Ovary (tissue), 9 donors: Measurements from ENCODE around the gene CIITA. TPM values are rescaled to one million over a fixed set of nuclear protein-coding genes. Genes with fewer than 3 reads are reported as not detected.

Source experiments
- DNase-seq, 5 donors: peaks; one replicate each; pipeline ENCODE4 v3.0.0-alpha.2; 2019 to 2020
- H3K27ac ChIP-seq, 2 donors: fragments of 200-600 bp; one replicate each; pipeline versions ENCODE4 v1.5.1 to v1.8.0; 2019 to 2022
- H3K27me3 ChIP-seq: fragments of 200-600 bp; one replicate; pipeline ENCODE4 v1.8.0; 2022
- H3K36me3 ChIP-seq: fragments of 200-600 bp; sonication (generic); one replicate; pipeline ENCODE4 v1.5.1; 2019
- H3K4me1 ChIP-seq: one replicate; pipeline ENCODE4 v1.8.1; 2013; ENCODE audit warnings: mild to moderate bottlenecking, moderate library complexity; ENCODE audit not compliant: insufficient read depth
- H3K4me3 ChIP-seq: fragments of 200-600 bp; sonication (generic); one replicate; pipeline ENCODE4 v1.5.1; 2017
- H3K9me3 ChIP-seq, 2 donors: fragments of 200-600 bp in 1 of 2; sonication (generic) in 1 of 2; one replicate each; pipeline versions ENCODE4 v1.5.1 to v1.8.1; 2013 to 2019; ENCODE audit warnings: mild to moderate bottlenecking in 1 of 2, moderate library complexity in 1 of 2
- CTCF ChIP-seq, 3 donors: fragments of 450-650 bp in 2 of 3; fragments of 200-600 bp in 1 of 3; IDR thresholded peaks; one replicate each; pipeline versions ENCODE4 v1.5.1 to v1.8.0; 2016 to 2022; ENCODE audit warnings: antibody characterized with exemption in 3 of 3, mild to moderate bottlenecking in 1 of 3
- EP300 ChIP-seq: sonication (generic); formaldehyde crosslinking; IDR thresholded peaks from one replicate; pipeline ENCODE4 v1.6.1; 2017; ENCODE audit warnings: antibody characterized with exemption
- POLR2A ChIP-seq: fragments of 450-650 bp; IDR thresholded peaks from one replicate; pipeline ENCODE4 v1.6.1; 2017; ENCODE audit warnings: antibody characterized with exemption, mild to moderate bottlenecking, moderate library complexity
- WGBS, 3 donors: extraction: QIAGEN DNeasy Blood & Tissue Kit in 1 of 3; methylation state at CpG; one replicate each; pipeline versions ENCODE4 v1.1.5 to v1.1.7; 2013 to 2017; 5-methylcytosine and 5-hydroxymethylcytosine counted together
- intact Hi-C, 4 donors: fragments of 100-400 bp; cut with DNase I; formaldehyde crosslinking; loops; one replicate each; pipeline versions ENCODE4 v1.11.0 to v1.15.1; 2022 to 2023
- polyA plus RNA-seq, 2 donors: library from polyadenylated mRNA; stranded (reverse); fragments of 200-250 nt in 1 of 2; fragments of 350-450 nt in 1 of 2; fragmentation: Illumina TruSeq in 1 of 2; extraction: RNeasy Lipid Tissue Mini Kit (QIAGEN cat#74804) in 1 of 2; gene quantifications; one replicate each; pipeline ENCODE4 v1.2.3, GENCODE V29; 2013 to 2014
- total RNA-seq, 7 donors: library from RNA; depleted of rRNA in 2 of 7; stranded (reverse); fragments of >200 nt in 2 of 7; fragmentation: NEBNext Ultra II Directional in 3 of 7; extraction: Animal tissue kit (Norgen Biotek cat#: 25700) in 3 of 7; gene quantifications; one replicate each; pipeline versions ENCODE4 v1.1.0 to v1.2.4, GENCODE V29; 2016 to 2023
- donor health status: DM: no; HTN: no; CAD: no; lungs with moderate emphysema.
- donor health status: DM: no; HTN: no; CAD: no.
- donor health status: Bipolar disorder and iron deficiency.
- donor health status: DM: yes; HTN: yes; CAD: no.
- donor health status: DM: no; HTN: no; CAD: no.
- donor health status: DM: yes; HTN: yes; CAD: no.

The CIITA gene
- total and polyA plus RNA-seq, 9 donors: 2.9 to 19.9 (median 7.2) TPM

- Histone ChIP-seq H3K27ac (no peak overlapping the region), H3K4me3 (no peak overlapping the region), H3K4me1 (peaks cover 10% of the 10 kb centered on the region), H3K36me3 (no peaks in the 10 kb centered on the region), H3K9me3 (no peaks in the 10 kb centered on the region), H3K27me3 (no peaks in the 10 kb centered on the region)
- intact Hi-C loops: loop anchor here in 3 of 4 donors (10.0 kb wide), 2 partner anchors 156 to 406 kb away; no protein-coding TSS in a partner anchor
- TF ChIP-seq POLR2A (no peak), CTCF (IDR thresholded peaks at IDR 0.05) (no peak), EP300 (no peak)
- WGBS, 3 donors: 74 to 86% (median 82%) methylated on average over 15 of the region's 15 CpGs
- no peak for DNase-seq
Measured at GRCh38 chr16:10920726-10921427, 43.9 kb downstream of the CIITA start.

GRCh38 chr16:10921536-10922327 is 44.7 kb downstream of the CIITA start:
- no peak overlapping the region for H3K4me3 ChIP-seq
- 20 to 58% (median 56%) methylated on average over 10 of the region's 10 CpGs for WGBS, 3 donors
- H3K9me3 ChIP-seq: no peaks in the 10 kb centered on the region
- peaks cover 10% of the 10 kb centered on the region for H3K4me1 ChIP-seq
- H3K27me3 ChIP-seq: no peaks in the 10 kb centered on the region
- TF ChIP-seq EP300: no peak
- TF ChIP-seq CTCF (IDR thresholded peaks at IDR 0.05): no peak
- no peak for TF ChIP-seq POLR2A
- H3K27ac ChIP-seq: peak overlapping the region in 1 of 2 donors; percentile 6
- no peaks in the 10 kb centered on the region for H3K36me3 ChIP-seq
- intact Hi-C loops: loop anchor here in 3 of 4 donors (10.0 kb wide), 2 partner anchors 157 to 407 kb away; no protein-coding TSS in a partner anchor
- no peak for DNase-seq

GRCh38 chr16:10922328-10923145 is 45.5 kb downstream of the CIITA start:
- Histone ChIP-seq H3K4me1 (peaks cover 10% of the 10 kb centered on the region), H3K4me3 (no peak overlapping the region), H3K9me3 (no peaks in the 10 kb centered on the region), H3K27me3 (no peaks in the 10 kb centered on the region), H3K36me3 (no peaks in the 10 kb centered on the region), H3K27ac (peak overlapping the region in 1 of 2 donors; percentile 6)
- WGBS, 3 donors: 49 to 64% (median 62%) methylated on average over 14 of the region's 14 CpGs
- TF ChIP-seq CTCF (IDR thresholded peaks at IDR 0.05) (no peak), EP300 (no peak), POLR2A (no peak)
- DNase-seq: peak in 2 of 5 donors; percentile 58 to 72
- intact Hi-C loops: loop anchor here in 3 of 4 donors (10.0 kb wide), 2 partner anchors 158 to 408 kb away; no protein-coding TSS in a partner anchor

- H3K27me3 ChIP-seq: no peaks in the 10 kb centered on the region
- no peaks in the 10 kb centered on the region for H3K36me3 ChIP-seq
- no peaks in the 10 kb centered on the region for H3K9me3 ChIP-seq
- no peak overlapping the region for H3K27ac ChIP-seq
- 86 to 91% (median 91%) methylated on average over 10 of the region's 10 CpGs for WGBS, 3 donors
- no peak overlapping the region for H3K4me3 ChIP-seq
- intact Hi-C loops: loop anchor here in 3 of 4 donors (10.0 kb wide), 2 partner anchors 158 to 408 kb away; no protein-coding TSS in a partner anchor
- no peak for TF ChIP-seq POLR2A
- no peak for TF ChIP-seq EP300
- no peak for DNase-seq
- H3K4me1 ChIP-seq: peaks cover 10% of the 10 kb centered on the region
Measured at GRCh38 chr16:10923146-10923649, 46.2 kb downstream of the CIITA start.
